ENCODE data around the gene SIK2.

SIK2 gene

DNA sequence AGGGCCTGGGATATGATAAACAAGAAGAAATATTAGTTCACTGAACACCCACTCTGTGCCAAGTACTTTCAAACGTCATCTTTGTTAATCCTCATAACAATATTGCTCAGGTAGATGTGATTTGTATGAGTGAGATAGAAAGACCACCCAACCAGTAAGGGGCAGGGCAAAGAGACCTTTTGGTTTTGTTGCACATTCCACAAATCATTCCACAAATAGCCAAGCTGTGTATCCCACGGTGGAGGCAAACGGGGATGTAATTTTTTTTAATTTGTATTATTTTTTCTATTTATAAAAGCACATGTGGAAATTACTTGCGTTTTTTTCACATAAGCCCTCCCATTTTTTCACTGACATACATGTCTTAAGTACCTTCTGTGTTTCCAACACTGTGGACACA is 32.8 kb upstream of the SIK2 start:
- POLR2A ChIA-PET = no interaction called here
- no peak for DNase-seq (ENCODE audit: low read depth, low spot score)
- CTCF ChIA-PET = interaction anchor here (1.4 to 1.6 kb wide), 5 partner anchors 10 to 273 kb away, joined by 4 to 7 read pairs (median 5); no protein-coding TSS in a partner anchor
- TF ChIP-seq, protein P1, sequence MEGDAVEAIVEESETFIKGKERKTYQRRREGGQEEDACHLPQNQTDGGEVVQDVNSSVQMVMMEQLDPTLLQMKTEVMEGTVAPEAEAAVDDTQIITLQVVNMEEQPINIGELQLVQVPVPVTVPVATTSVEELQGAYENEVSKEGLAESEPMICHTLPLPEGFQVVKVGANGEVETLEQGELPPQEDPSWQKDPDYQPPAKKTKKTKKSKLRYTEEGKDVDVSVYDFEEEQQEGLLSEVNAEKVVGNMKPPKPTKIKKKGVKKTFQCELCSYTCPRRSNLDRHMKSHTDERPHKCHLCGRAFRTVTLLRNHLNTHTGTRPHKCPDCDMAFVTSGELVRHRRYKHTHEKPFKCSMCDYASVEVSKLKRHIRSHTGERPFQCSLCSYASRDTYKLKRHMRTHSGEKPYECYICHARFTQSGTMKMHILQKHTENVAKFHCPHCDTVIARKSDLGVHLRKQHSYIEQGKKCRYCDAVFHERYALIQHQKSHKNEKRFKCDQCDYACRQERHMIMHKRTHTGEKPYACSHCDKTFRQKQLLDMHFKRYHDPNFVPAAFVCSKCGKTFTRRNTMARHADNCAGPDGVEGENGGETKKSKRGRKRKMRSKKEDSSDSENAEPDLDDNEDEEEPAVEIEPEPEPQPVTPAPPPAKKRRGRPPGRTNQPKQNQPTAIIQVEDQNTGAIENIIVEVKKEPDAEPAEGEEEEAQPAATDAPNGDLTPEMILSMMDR (IDR thresholded peaks at IDR 0.05; ENCODE audit: insufficient read depth, low read length, missing control alignments) = no peak
- no peak overlapping the region for H3K4me3 ChIP-seq (ENCODE audit: low read depth, low read length)

DNA sequence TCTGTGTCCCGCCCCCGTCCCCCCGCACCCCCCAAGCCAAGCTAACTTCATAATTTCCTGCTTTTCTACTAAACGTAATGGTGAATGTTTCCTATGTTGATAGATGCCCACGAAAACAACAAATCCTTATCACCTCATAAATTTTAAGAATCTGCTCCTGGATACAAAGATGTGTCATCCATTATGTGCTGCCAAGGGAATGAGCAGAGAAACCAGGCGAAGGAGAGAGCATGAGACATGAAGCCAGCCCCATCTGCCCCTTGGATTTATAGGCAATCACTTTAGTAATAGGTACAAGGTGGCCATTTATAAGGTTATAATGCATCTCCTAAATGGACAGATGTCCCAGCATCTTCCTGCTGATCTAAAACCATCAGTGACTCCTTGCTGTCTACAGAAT is 31.5 kb upstream of the SIK2 start:
- POLR2A ChIA-PET = no interaction called here
- TF ChIP-seq, protein P1 (IDR thresholded peaks at IDR 0.05; ENCODE audit: insufficient read depth, low read length, missing control alignments) = no peak
- DNase-seq (ENCODE audit: low read depth, low spot score) = no peak
- no peak overlapping the region for H3K4me3 ChIP-seq (ENCODE audit: low read depth, low read length)
- CTCF ChIA-PET = interaction anchor here (0.8 to 1.6 kb wide), 4 partner anchors 13 to 207 kb away, joined by 3 to 7 read pairs (median 5); no protein-coding TSS in a partner anchor

DNA sequence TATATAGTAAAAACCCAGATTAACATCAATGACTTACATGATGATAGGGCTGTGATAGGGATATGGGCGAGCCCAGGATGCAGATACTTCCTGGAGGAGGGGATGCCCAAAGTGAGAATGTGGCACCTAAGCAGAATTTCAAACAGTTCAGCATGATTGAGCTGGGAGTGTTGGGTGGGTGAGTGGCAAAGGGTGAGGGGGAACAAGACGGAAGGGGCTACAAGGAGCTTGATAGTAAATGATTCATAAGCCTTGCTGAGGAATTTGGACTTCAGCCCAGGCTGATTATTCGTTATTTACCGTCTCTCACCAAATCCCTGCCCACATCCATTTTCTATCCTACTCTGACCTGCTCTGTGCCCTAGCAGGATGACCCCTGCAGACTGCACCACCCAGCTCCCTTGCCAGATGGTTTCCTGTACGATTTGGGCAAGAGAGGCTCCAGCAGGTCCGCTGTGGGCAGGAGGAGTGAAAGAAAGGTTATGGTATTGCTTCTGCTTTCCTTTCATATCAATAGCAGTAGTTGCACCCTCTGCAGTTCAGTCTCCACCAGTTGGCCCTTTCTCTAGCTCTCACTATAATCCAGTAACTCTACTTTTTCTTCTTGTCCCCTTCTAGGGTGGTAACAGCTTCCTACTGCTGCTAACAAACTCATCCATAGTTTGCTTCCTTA is 30.3 kb upstream of the SIK2 start:
- no peak for DNase-seq (ENCODE audit: low read depth, low spot score)
- POLR2A ChIA-PET = interaction anchor here (1.6 kb wide), 1 partner anchor 275 kb away, joined by 3 read pairs; no protein-coding TSS in a partner anchor
- CTCF ChIA-PET = interaction anchor here (0.7 to 3.2 kb wide), 11 partner anchors 8 to 271 kb away, joined by 3 to 15 read pairs (median 3); partner anchors contain the start of gene PPP2R1B
- TF ChIP-seq, protein P1 (IDR thresholded peaks at IDR 0.05; ENCODE audit: insufficient read depth, low read length, missing control alignments) = no peak
- H3K4me3 ChIP-seq (ENCODE audit: low read depth, low read length) = no peak overlapping the region

DNA sequence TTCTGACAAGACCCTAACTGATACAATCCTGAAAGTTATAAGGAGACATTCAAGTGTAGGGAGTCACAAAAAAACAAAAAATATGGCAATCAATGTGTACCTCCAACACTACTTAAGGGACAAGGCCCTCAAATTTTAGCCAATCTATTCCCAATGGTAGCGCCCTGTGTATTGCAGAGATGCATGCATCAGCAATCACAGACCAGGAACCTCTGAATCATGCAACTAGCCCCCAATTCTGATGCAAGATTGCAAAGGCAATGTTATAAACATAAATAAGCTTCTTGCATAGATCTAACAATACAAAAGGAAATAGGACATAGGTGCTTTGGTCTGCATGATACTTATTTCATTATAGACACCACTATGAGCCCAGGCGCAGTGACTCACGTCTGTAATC is 29.7 kb upstream of the SIK2 start:
- DNase-seq (ENCODE audit: low read depth, low spot score) = no peak
- no peak overlapping the region for H3K4me3 ChIP-seq (ENCODE audit: low read depth, low read length)
- TF ChIP-seq, protein P1 (IDR thresholded peaks at IDR 0.05; ENCODE audit: insufficient read depth, low read length, missing control alignments) = no peak
- POLR2A ChIA-PET = interaction anchor here (1.6 kb wide), 1 partner anchor 274 kb away, joined by 3 read pairs; no protein-coding TSS in a partner anchor
- CTCF ChIA-PET = interaction anchor here (0.7 to 3.2 kb wide), 5 partner anchors 9 to 203 kb away, joined by 3 to 15 read pairs (median 4); no protein-coding TSS in a partner anchor

DNA sequence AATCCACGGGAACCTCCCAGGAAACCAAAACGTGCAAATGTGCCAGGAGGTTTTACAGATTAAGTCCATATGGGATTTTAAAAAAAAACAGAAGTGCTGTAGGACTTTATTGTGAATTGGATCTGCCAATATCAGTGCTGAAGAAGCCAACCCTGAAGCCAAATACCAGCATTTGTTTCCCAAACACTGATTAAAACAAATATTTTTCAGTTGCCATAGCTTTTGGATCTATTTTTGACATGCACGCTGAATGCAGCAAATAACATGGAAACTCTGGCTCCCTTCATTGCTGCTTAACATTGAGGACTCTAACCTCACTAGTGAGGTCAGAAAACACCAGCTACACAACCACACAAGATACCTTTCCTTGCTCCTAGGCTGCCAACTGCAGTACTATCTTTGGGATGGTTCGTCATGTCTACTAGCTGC is 28.4 kb upstream of the SIK2 start:
- ChIA-PET CTCF (interaction anchor here (0.8 to 3.2 kb wide), 6 partner anchors 8 to 120 kb away, joined by 3 to 15 read pairs (median 6); no protein-coding TSS in a partner anchor), POLR2A (no interaction called here)

More for the DNA sequence above, 28.4 kb upstream of the SIK2 start:
- DNase-seq (ENCODE audit: low read depth, low spot score) = no peak
- H3K4me3 ChIP-seq (ENCODE audit: low read depth, low read length) = no peak overlapping the region
- TF ChIP-seq, protein P1 (IDR thresholded peaks at IDR 0.05; ENCODE audit: insufficient read depth, low read length, missing control alignments) = no peak
